Astrocyte of the hippocampus (primary cell): ENCODE measurements around the gene PPP3R1.

Source experiments
- DNase-seq: peaks from one replicate; pipeline ENCODE4 v3.0.0; 2011; ENCODE audit warnings: low read depth, low spot score

The PPP3R1 gene

DNA sequence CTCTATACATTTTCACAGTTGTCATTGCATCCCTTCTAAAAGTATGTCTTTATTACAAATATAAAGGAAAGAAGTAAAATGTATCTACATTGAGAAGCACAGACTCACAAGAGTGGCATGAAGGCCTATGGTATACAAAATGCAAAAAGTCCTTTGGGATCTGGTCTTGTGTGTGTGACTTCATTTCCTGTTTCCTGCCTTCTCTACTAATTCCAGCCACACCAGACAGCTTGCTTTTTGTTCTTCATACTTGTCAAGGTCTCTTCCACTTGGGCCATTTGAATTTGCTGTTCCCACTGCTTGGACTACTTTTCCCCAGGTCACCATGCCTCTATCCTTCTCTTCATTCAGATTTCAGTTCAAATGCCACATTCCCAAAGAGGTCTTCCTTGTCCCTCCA lies 101.3 kb downstream of the PPP3R1 start:
- DNase-seq: no peak

DNA sequence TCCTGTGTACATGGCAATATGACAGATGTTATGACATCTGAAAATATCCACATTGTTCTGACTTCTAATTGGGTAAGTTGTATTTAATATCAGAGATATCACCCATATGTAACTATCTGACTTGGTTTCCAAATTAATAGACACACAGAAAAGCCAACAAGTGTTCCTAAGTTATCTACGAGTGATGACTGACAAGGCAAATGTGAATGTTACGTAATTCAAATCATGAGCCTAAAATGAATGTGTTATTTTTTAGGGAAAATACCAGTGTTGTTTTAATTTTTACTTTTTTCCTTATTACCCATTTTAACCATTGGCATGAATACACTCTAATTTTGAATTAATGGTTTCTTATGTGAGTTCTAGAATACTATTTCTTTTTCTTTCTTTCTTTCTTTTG lies 110.5 kb downstream of the PPP3R1 start:
- no peak for DNase-seq

DNA sequence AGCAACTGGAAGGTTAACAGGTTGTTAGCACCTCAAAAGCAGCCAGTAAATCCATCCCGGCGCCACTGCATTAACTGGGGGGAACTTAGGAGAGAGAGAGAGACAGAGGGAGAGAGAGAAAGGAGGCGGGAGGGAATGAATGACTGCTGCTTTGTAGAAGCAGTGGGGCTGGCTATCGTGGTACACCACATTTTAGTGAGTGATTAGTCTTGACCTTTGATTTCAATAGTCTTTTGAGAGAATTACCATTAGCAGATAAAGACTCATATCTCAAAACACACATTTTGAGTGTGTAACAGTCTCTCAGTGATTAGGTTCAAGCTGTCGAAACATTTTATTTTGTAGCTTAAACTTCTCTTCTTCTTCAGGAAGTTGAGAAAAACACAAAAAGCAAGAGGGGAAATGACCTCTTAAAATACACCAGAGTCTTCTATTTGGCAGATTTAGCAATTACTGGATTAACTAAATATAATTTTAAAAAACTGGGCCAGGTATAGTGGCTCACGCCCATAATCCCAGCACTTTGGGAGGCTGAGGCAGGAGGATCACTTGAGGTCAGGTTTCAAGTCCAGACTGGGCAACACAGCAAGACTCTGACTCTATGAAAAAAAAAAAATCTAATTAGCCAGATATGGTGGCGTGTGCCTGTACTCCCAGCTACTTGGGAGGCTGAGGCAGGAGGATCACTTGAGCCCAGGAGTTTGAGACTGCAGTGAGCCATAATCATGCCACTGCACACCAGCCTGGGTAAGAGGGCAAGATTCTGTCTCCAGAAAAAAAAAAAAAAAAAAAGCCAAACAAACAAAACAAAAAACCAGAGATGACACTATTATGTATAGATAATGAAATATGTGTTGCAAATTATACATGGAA lies 116.6 kb downstream of the PPP3R1 start:
- no peak for DNase-seq

DNA sequence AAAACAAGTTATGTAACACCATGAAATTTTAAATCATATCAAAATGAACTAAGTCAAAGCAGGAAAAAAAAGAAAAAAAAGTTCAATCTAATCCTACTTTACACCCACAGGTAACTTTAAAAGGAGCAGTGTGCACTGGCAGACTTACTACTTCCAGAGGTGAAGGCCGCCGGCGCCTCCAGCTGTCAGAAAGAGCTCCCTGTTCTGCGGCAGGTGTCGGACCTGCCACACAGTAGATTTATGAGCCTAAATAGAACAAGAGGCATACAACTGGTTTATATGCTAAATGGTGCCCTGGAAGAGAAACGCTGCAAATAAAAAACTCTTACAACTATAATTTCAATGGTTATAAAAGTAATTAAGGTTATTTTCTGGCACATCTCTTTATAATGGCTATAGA lies 117.8 kb downstream of the PPP3R1 start:
- no peak for DNase-seq

DNA sequence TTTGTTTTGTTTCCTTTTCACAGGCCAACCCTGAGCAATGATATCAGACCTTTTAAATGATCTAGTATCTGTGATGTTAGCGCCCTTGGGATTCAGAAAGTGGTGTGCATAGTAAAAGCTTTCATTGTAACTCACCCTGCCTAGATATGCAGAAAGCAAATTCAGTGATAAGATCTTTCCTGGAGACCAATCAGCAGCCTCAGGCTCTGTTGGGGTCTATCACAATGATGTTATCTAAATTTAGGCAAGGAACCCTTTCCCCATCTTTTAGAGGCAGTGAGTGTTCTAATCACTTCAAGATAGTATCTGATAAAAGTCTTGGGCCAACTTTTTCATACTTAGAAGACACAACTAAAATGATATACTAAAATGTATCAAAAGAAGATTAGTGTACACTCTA lies 118.2 kb downstream of the PPP3R1 start:
- DNase-seq: no peak
